HEK293T (cell line): ENCODE data around the gene FCRL6.

ENCODE experiments used
- CTBP1 ChIP-seq: fragments of 450-650 bp; IDR thresholded peaks from 2 replicates; pipeline ENCODE4 v1.6.1; 2016; ENCODE audit warnings: borderline replicate concordance
- HDGF ChIP-seq: fragments of 450-650 bp; IDR thresholded peaks from 2 replicates; pipeline ENCODE4 v1.6.1; 2017; ENCODE audit warnings: antibody characterized with exemption, borderline replicate concordance
- SP1 ChIP-seq: fragments of 450-650 bp; IDR thresholded peaks from 2 replicates; pipeline ENCODE4 v1.6.1; 2017
- TF ChIP-seq, protein P1 (sequence below): fragments of 450-650 bp; IDR thresholded peaks from 2 replicates; pipeline ENCODE4 v1.6.1; 2016

DNA sequence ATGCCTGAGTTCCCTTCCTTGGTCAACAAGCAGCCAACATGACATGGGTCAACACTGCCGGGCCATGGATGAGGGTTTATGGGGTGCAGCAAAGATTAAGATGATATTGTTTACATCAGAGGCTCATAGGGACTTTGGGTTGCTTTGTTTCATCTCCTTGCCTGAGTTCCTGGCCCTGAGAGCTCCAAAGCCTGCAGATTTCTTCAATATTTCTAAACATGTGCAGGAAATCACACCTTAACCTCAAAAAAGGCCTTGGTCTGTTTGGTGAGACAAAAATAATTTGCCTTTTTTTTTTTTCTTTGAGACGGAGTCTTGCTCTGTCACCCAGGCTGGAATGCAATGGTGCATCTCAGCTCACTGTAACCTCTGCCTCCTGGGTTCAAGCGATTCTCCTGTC is 25.4 kb downstream of the FCRL6 start:
- TF ChIP-seq, protein P1, sequence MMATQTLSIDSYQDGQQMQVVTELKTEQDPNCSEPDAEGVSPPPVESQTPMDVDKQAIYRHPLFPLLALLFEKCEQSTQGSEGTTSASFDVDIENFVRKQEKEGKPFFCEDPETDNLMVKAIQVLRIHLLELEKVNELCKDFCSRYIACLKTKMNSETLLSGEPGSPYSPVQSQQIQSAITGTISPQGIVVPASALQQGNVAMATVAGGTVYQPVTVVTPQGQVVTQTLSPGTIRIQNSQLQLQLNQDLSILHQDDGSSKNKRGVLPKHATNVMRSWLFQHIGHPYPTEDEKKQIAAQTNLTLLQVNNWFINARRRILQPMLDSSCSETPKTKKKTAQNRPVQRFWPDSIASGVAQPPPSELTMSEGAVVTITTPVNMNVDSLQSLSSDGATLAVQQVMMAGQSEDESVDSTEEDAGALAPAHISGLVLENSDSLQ = no peak
- TF ChIP-seq HDGF = no peak
- TF ChIP-seq CTBP1 = no peak
- TF ChIP-seq SP1 = no peak
